AG10803 (cell line): Measurements from ENCODE around the gene RAP2C.
"Not testable (repeated sequence)": the region's sequence is repeated elsewhere in the genome, so short reads cannot be mapped to it uniquely, and the experiment has no call there.

Experiments used
- DNase-seq: peaks from one replicate; pipeline ENCODE4 v3.0.0; 2010; ENCODE audit warnings: low read depth
- H3K4me3 ChIP-seq: 2 replicates; pipeline ENCODE4 v1.5.1; 2011; ENCODE audit warnings: mild to moderate bottlenecking, low read length, control low read depth
- TF ChIP-seq, protein P1 (sequence below): conservative IDR thresholded peaks from 2 replicates; pipeline ENCODE4 v1.5.1; 2011; ENCODE audit warnings: mild to moderate bottlenecking, low read length, control low read depth, inconsistent platforms

RAP2C gene

DNA sequence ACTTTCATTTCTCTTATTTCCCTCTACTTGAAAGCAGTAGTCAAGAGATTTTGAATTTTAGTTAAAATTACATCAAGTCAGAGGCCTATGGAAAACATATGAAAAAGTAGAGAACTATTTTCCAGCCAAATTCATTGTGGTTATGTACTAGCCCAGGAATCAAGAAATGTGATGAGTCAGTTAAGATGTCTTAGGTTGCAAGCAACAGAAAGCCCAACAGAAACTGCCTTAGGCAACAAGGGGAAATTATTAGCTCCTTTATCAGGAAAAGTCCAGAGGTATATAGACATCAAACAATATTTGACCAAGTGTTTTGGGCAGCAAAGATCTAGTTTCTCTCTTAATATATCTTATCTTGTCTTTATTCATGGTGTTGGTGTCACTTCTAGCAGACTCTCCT is 53.6 kb downstream of the RAP2C start:
- no peak for DNase-seq
- H3K4me3 ChIP-seq: no peak overlapping the region
- TF ChIP-seq, protein P1, sequence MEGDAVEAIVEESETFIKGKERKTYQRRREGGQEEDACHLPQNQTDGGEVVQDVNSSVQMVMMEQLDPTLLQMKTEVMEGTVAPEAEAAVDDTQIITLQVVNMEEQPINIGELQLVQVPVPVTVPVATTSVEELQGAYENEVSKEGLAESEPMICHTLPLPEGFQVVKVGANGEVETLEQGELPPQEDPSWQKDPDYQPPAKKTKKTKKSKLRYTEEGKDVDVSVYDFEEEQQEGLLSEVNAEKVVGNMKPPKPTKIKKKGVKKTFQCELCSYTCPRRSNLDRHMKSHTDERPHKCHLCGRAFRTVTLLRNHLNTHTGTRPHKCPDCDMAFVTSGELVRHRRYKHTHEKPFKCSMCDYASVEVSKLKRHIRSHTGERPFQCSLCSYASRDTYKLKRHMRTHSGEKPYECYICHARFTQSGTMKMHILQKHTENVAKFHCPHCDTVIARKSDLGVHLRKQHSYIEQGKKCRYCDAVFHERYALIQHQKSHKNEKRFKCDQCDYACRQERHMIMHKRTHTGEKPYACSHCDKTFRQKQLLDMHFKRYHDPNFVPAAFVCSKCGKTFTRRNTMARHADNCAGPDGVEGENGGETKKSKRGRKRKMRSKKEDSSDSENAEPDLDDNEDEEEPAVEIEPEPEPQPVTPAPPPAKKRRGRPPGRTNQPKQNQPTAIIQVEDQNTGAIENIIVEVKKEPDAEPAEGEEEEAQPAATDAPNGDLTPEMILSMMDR: no peak

DNA sequence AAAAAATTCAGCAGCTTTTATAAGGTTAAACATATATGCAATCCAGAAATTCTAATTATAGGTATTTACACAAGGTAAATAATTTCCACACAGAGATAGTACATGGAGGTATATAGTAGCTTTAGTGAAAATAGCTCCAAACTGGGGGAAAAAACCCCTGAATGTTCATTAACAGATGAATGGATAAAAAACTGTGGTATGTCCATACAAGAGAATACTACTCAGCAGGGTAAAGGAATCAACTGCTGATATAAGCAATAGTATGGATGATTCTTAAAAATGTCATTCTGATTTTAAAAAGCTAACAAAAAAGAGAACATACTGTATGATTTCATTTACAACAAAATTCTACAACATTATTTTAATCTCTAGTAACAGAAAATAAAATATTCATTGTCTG is 54.2 kb downstream of the RAP2C start:
- DNase-seq: no peak
- H3K4me3 ChIP-seq: no peak overlapping the region
- TF ChIP-seq, protein P1: no peak

DNA sequence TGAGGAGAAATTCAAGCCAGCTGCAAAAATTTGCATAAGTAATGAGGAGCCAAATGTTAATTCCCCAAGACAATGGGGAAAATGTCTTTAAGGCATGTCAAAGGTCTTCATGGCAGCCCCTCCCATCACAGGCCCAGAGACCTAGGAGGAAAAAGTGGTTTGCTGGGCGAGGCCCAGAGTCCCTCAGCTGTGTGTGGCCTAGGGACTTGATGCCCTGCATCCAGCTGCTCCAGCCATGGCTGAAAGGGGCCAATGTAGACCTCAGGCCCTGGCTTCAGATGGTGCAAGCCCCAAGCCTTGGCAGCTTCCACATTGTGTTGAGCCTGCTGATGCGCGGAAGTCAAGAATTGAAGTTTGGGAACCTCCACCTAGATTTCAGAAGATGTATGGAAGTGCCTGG is 56.2 kb downstream of the RAP2C start:
- H3K4me3 ChIP-seq, DNase-seq: not testable (repeated sequence)

DNA sequence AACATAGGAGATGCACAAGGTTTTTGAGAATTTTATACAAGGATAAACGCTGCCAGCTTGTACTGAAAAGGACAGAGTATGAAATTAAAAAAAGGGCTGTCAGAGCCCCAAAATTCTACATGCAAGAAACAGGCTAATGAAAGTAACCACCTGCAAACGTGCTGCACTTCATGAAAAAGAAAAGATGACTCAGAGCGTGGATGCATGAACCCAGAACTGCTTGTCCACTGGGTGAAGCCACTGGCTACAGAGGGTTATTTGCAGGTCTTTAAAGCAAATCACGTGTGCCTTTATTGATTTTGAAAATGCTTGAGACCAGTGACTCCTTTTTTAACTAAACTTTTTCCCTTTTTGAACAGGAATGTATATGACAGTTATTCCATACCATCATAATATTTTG is 66.1 kb downstream of the RAP2C start:
- no peak for DNase-seq
- TF ChIP-seq, protein P1: no peak
- no peak overlapping the region for H3K4me3 ChIP-seq
